Natural killer cell (primary cell): Measurements from ENCODE around the gene MRPS24. TPM values are rescaled to one million over a fixed set of nuclear protein-coding genes. Genes with fewer than 3 reads are reported as not detected.
A peak's percentile ranks its signal among the peaks of the same experiment; 100 is the strongest.

ENCODE experiments used
- ATAC-seq, 3 donors: fragments of 150-1000 bp in 2 of 3; fragments of 200-7000 bp in 1 of 3; cut with Tn5 transposase; 1 replicate in 1 of 3; 2 replicates in 2 of 3; pipeline ENCODE4 v1.10.0; 2021; ENCODE audit warnings: mild to moderate bottlenecking in 2 of 3, moderate library complexity in 2 of 3
- DNase-seq, 2 donors: peaks; one replicate each; pipeline versions ENCODE4 v3.0.0 to v3.0.0-alpha.2; 2013 to 2021; ENCODE audit warnings: mixed read lengths in 1 of 2
- H3K27ac ChIP-seq: one replicate; pipeline ENCODE4 v1.5.1; 2013; ENCODE audit warnings: mild to moderate bottlenecking, low read length
- H3K27me3 ChIP-seq: one replicate; pipeline ENCODE4 v1.6.1; 2013; ENCODE audit warnings: low read length; ENCODE audit not compliant: control insufficient read depth, insufficient read depth
- H3K36me3 ChIP-seq: one replicate; pipeline ENCODE4 v1.6.1; 2013; ENCODE audit warnings: low read length; ENCODE audit not compliant: control insufficient read depth, insufficient read depth
- H3K4me1 ChIP-seq: one replicate; pipeline ENCODE4 v1.6.1; 2013; ENCODE audit warnings: low read length; ENCODE audit not compliant: control insufficient read depth, insufficient read depth
- H3K4me3 ChIP-seq: one replicate; pipeline ENCODE4 v1.5.1; 2013; ENCODE audit warnings: low read length
- H3K9me3 ChIP-seq: one replicate; pipeline ENCODE4 v1.6.1; 2013; ENCODE audit warnings: low read length; ENCODE audit not compliant: control insufficient read depth, insufficient read depth
- H3K27ac Mint-ChIP-seq, 2 donors: one replicate each; pipeline ENCODE4 v1.8.0; 2022; ENCODE audit warnings: mild to moderate bottlenecking in 2 of 2, mixed read lengths in 2 of 2, moderate library complexity in 1 of 2
- H3K27me3 Mint-ChIP-seq, 2 donors: one replicate each; pipeline ENCODE4 v1.8.0; 2022; ENCODE audit warnings: low read depth in 2 of 2, mixed read lengths in 2 of 2
- H3K36me3 Mint-ChIP-seq: one replicate; pipeline ENCODE4 v1.8.0; 2022; ENCODE audit warnings: mixed read lengths
- H3K4me1 Mint-ChIP-seq, 2 donors: one replicate each; pipeline ENCODE4 v1.8.0; 2022; ENCODE audit warnings: mixed read lengths in 2 of 2
- H3K4me3 Mint-ChIP-seq: one replicate; pipeline ENCODE4 v1.8.0; 2022; ENCODE audit warnings: mild to moderate bottlenecking, moderate library complexity, mixed read lengths
- H3K9me3 Mint-ChIP-seq, 2 donors: one replicate each; pipeline ENCODE4 v1.8.0; 2022; ENCODE audit warnings: mixed read lengths in 2 of 2
- CTCF ChIP-seq: fragments of 200-600 bp; IDR thresholded peaks from one replicate; pipeline ENCODE4 v1.8.0; 2022; ENCODE audit warnings: antibody characterized with exemption
- WGBS: methylation state at CpG from one replicate; pipeline ENCODE4 v1.1.7; 2013; ENCODE audit warnings: missing lambda C conversion rate; ENCODE audit not compliant: insufficient coverage; 5-methylcytosine and 5-hydroxymethylcytosine counted together
- intact Hi-C: fragments of 100-400 bp; cut with micrococcal nuclease; formaldehyde crosslinking; loops from one replicate; pipeline ENCODE4 v1.14.2; 2022
- total RNA-seq, 4 donors: library from RNA; stranded (reverse); fragments of 120-200 nt in 1 of 4; gene quantifications; one replicate each; pipeline versions ENCODE4 v1.2.3 to v1.2.4, GENCODE V29; 2013 to 2022

MRPS24 gene
- total RNA-seq, 3 donors from 2014 or later (not counting 1 experiment from before 2014, with no cell fraction given): 34.8 to 37.4 (median 35.7) TPM

- intact Hi-C loops: no loop called here
- H3K4me3 Mint-ChIP-seq: peak overlapping the region; percentile 13
- Histone ChIP-seq H3K4me3 (no peak overlapping the region), H3K36me3 (peaks cover 2% of the 10 kb centered on the region), H3K9me3 (no peaks in the 10 kb centered on the region), H3K27me3 (no peaks in the 10 kb centered on the region), H3K27ac (no peak overlapping the region), H3K4me1 (peaks cover 19% of the 10 kb centered on the region)
- DNase-seq: no peak
- no peak for TF ChIP-seq CTCF
- 91% methylated on average over 12 of the region's 12 CpGs for WGBS
- H3K9me3 Mint-ChIP-seq: no peaks in the 10 kb centered on the region
- peaks cover 58 to 65% of the 10 kb centered on the region in 2 donors for H3K4me1 Mint-ChIP-seq
- no peak for ATAC-seq
- H3K36me3 Mint-ChIP-seq: no peaks in the 10 kb centered on the region
- no peak overlapping the region for H3K27ac Mint-ChIP-seq
- H3K27me3 Mint-ChIP-seq: peaks cover 17 to 42% of the 10 kb centered on the region in 2 donors
Measured at GRCh38 chr7:43891069-43891955, 22.0 kb upstream of the MRPS24 start.

- Histone ChIP-seq H3K27ac (no peak overlapping the region), H3K9me3 (no peaks in the 10 kb centered on the region), H3K36me3 (peaks cover 6% of the 10 kb centered on the region), H3K27me3 (no peaks in the 10 kb centered on the region), H3K4me1 (peaks cover 19% of the 10 kb centered on the region), H3K4me3 (no peak overlapping the region)
- H3K36me3 Mint-ChIP-seq: no peaks in the 10 kb centered on the region
- H3K27me3 Mint-ChIP-seq: peaks cover 17 to 37% of the 10 kb centered on the region in 2 donors
- peaks cover 52 to 60% of the 10 kb centered on the region in 2 donors for H3K4me1 Mint-ChIP-seq
- no peak for TF ChIP-seq CTCF
- H3K27ac Mint-ChIP-seq: no peak overlapping the region
- WGBS: 98% methylated on average over 6 of the region's 6 CpGs
- no peak overlapping the region for H3K4me3 Mint-ChIP-seq
- ATAC-seq (no peak), DNase-seq (no peak)
- intact Hi-C loops: no loop called here
- no peaks in the 10 kb centered on the region for H3K9me3 Mint-ChIP-seq
Measured at GRCh38 chr7:43890468-43890867, 21.2 kb upstream of the MRPS24 start.

GRCh38 chr7:43888993-43889945, 20.0 kb upstream of the MRPS24 start:
- DNase-seq: no peak
- no peaks in the 10 kb centered on the region for H3K9me3 Mint-ChIP-seq
- H3K27me3 Mint-ChIP-seq: peaks cover 17 to 35% of the 10 kb centered on the region in 2 donors
- H3K36me3 ChIP-seq: peaks cover 10% of the 10 kb centered on the region
- peaks cover 41 to 52% of the 10 kb centered on the region in 2 donors for H3K4me1 Mint-ChIP-seq
- H3K4me1 ChIP-seq: peaks cover 19% of the 10 kb centered on the region
- no peak overlapping the region for H3K27ac Mint-ChIP-seq
- no peaks in the 10 kb centered on the region for H3K27me3 ChIP-seq
- no peaks in the 10 kb centered on the region for H3K36me3 Mint-ChIP-seq
- H3K4me3 ChIP-seq: no peak overlapping the region
- intact Hi-C loops: no loop called here
- no peak overlapping the region for H3K4me3 Mint-ChIP-seq
- no peak overlapping the region for H3K27ac ChIP-seq
- no peaks in the 10 kb centered on the region for H3K9me3 ChIP-seq
- ATAC-seq: peak in 2 of 3 donors; percentile 24 to 52
- no peak for TF ChIP-seq CTCF
- 84% methylated on average over 7 of the region's 7 CpGs for WGBS
